Stimulated activated CD4-positive, alpha-beta T cell treated with anti-CD3 and anti-CD28 coated beads, Interleukin-1b, Interleukin-23, amount 100 ng/mL, for 24 hours (primary cell): ENCODE data around the gene PPP2R2D.

Experiments used
- DNase-seq, 4 experiments: peaks; one replicate each; pipeline ENCODE4 v3.0.0-alpha.2; 2020; ENCODE audit warnings: low read depth in 4 of 4, low spot score in 1 of 4

PPP2R2D gene

DNA sequence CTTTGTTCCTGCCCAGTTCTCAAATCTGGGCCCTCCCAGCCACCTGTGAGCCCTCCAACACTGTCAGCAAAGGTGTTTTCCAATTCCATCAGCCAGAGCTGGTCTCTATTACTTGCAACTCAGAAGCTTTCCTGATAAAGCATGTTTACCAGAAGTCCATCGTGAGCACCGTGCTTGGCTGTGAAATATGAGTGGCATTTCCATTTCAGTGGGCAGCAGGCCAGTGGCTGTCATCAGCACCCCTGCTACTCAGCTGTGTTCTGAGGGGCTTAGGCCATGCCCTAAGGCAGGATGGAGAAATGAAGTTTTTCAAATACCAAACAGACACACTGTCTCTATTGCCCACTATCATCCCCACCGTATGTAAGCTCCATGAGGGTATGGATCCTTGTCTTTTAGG is 93.6 kb downstream of the PPP2R2D start:
- no peak for DNase-seq

DNA sequence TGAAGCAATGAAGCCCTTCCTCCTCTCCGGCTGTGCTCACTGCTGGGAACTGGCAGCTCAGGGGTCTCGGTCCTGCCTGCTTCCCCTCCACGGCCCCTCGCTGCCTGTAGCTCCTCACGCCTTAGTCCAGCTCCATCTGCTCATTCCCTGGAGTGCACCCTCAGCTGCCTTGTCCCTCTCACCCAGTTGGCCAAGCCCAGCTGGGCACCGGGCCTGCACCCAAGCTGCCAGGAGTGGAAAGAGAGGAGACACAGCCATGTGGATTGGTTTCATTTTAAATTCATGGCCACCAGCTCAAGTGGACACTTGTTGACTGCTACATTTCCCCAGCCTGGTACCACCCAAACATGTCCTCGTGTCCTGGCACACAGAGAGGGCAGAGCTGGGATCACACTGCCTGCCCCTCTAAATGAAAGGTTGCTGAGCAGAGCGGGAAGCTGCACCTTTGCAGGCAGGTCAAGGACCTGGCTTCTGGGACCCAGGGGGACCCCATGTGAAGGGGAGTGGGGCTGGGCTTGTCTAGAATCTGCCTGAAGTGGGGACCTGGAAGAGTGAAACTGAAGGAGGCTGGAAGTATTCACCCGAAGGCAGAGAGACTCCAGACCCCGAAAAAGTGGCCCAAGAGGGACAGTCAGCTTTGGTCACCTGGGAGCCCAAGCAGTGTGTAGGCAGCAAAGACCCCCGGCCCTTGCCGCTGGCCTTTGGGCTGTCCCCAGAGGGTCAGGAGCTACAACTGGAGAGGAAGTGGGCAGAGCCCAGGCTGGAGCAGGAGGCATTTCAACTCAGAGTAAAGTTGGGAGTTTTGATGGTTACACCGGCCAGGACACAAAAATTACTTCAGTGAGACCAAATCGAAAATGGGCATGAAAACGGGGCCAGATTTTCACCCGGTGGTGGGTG is 95.9 kb downstream of the PPP2R2D start:
- no peak for DNase-seq

DNA sequence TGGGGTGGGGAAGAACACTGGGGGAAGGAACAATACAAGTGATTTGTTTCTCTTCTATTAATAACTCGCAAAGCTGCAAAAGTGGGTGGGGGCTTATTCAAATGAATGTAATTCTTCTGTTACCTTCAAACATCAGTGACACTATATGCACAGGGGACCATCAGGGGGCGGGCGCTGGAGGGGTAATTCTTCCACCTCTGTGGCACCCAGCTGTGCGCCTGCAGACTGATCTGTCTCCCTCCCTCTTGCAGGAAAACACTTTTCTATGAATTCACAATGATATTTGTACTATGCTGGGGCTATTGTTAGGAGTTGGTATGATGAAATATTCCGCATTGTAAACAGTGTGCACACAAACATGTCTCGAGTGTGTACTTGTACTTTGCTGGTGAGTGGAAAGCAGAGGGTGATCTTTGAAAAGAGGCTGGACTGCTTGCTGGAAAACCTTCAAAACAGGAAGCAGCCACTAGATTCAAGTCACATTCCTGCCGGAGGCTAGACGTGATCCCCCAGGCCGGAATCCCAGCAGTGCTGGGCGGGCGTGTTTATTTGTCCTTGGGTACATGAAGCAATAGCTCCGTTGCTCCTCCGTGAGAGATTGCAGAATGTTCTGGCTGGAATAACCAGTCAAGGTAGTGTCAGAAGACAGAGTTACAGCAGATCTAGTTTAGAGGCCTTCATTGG is 96.7 kb downstream of the PPP2R2D start:
- no peak for DNase-seq

DNA sequence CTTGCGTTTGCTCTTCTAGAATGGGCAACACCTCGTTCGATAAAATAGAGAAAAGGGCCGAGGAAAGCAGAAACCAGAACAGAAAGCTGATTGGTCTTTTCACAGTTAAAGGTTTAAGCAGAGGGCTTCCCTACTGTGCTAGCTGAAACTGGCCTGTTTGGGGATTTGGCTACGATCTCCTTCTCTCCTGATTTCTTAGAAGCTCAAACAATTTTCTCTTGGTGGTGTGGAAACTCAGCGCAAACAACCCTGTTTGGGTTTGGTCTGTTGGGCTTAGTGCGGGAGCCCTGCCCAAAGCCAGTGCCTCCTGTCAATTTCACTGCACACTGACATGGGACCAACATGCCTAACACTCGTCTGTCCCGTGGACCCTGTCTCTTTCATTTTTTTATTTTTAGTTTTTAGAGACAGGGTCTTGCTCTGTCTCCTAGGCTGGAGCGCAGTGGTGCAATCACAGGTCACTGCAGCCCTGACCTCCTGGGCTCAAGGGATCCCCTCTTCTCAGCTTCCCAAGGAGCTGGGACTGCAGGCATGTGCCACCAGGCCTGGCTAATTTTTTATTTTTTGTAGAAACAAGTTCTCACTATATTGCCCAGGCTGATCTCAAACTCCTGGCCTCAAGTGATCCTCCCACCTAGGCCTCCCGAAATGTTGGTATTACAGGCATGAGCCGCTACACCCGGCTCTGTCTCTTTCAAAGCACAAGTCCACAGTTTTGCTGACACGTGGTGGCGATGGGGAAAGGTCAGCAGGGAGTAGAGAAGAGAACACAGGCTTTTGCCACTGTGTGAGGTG is 97.4 kb downstream of the PPP2R2D start:
- DNase-seq = no peak

DNA sequence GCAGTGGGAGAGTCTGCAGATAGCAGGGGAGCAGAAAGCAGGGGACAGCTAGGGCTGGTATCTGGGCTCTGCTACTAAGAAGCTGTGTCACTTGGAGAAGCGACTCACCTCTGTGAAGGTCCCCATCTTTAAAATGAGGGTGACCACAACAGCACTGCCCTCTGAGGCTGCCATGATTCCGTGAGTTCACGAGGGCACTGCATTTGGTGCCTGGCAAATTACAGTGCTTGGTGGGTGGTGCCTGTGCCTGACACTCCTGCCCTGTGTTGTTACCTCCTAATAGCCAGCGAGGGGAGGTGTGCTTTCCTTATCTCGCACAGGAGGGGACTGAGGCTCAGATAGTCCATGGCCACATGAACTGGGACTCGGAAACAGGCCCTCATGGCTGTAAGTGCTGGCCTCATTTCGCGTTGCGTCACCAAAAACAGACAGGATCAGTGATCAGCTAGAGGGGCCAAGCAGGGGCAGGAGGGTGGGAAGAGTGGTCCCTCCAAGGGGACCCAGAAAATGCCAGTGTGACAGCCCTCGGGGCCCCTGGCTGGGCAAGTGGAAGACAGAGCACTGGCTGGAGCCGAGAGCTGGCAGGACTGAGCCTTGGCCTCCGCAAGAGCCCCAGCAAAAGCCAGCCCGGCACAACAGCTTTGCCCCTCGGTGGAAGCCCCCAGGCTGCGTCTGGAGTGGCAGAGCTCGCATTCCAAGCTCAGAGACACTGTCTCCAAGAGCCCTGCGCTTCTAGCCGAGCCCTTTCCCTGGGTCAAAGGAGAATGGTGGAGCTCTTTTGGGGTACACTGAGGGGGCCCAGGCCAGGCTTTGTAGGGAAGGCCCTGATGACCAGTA is 98.3 kb downstream of the PPP2R2D start:
- DNase-seq = no peak

DNA sequence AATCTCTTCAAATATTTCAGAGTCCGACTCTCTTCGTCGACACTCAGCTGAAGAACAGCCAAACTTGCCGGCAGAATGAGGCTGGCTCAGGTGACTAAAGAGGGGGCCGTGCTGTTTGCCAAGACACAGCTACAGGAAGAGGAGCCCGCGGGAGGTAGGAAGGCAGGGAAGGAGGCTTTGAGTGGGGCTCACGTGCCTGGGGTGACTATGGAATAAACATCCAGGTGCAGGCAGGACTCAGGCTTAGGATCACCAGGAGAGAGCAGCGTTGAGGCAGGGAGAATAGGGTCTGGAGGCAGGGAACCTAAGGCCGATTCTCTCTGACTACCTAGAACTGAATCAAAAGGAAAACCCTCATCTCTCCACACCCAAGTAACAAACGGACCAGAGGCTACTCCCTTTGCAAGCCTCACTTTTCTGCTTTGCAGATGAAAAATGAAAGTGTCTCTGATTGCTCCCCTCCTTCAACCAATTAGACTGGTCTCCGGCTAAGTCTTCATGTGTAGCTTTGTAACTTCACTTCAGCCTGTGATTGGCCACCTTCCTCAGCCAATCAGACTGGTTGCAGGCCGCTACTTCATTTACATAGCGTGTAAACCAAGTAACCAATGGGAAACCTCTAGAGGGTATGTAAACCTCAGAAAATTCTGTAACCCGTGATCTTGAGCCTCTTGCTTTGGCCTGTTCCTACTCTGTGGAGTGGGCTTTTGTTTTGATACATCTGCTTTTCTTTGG is 100.6 kb downstream of the PPP2R2D start:
- DNase-seq = no peak

DNA sequence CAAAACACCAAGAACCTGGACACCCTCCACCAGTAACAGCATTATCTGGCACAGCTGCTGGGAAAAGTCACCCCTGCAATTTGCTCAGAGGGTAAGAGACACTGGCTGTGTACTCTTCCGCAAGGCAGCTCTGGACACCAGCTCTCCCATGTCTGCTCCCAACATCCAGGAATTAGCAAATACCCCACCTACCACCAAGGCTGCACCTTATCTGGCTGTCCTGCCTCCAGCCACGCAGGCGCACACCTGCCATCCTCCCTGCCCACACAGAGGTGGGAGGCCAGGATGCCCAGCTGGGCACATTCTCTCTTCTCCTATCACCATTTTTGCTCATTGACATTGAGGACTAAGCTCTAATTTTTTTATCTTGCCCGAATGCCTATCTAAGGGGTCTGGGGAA is 101.2 kb downstream of the PPP2R2D start:
- DNase-seq = no peak

DNA sequence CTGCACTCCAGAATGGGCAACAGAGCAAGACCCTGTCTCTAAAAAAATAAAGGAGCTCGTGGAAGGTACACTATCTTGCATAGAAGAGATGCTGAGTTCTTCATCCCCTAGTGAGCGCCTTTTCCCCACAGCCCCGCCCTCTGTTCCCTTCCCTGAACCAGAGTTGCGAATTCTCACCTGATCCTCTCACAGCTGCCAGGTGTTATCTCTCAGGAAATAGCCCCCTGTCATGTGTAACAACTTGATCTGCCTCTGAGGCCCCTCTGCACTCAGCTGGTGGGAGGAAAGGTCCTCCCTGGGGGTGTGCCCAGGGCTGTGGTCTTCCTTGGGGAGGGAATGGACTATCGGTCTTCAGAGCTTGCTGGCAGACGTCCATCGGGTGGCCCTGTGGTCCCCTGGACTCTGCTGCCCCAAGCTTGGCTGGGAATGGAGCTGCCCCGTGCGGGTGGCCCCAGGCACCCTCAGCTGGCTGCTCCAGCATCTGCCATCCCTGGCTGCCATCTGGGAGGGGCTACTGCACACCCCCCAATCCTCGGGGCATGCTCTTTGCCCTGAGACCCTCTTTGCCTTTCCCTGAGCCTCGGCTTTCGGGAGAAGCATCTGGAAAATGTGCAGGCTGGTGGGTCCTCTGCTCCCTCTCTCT is 102.6 kb downstream of the PPP2R2D start:
- DNase-seq = no peak

DNA sequence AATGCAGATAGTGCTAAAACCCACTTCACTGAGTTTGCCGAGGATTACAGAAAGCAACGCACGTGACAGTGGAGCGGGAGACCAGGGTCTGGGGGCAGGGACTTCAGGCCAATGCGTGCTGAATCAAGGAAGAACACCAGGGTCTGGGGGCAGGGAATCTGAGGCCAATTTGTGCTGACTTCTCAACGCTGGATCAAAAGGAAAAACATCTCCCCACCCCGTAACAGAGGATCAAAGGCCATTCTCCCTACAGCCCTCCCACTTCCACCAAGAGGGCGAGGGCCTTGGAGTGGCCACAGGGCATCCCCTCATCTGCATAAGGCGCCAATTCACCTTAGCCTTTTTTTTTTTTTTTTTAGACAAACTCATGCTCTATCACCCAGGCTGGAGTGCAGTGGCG is 103.2 kb downstream of the PPP2R2D start:
- DNase-seq = no peak

DNA sequence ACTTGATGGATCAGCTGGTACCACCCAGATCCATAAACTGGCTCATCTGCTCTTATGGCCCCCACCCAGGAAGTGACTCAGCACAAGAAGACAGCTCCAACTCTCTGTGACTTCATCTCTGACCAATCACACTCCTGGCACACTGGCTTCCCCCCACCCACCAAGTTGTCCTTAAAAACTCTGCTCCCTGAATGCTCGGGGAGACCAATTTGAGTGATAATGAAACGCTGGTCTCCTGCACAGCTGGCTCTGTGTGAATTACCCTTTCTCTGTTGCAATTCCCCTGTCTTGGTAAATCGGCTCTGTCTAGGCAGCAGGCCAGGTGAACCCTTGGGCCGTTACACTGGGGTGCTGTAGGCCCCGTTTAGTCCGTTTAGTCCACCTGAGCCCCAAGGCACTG is 104.3 kb downstream of the PPP2R2D start:
- no peak for DNase-seq

DNA sequence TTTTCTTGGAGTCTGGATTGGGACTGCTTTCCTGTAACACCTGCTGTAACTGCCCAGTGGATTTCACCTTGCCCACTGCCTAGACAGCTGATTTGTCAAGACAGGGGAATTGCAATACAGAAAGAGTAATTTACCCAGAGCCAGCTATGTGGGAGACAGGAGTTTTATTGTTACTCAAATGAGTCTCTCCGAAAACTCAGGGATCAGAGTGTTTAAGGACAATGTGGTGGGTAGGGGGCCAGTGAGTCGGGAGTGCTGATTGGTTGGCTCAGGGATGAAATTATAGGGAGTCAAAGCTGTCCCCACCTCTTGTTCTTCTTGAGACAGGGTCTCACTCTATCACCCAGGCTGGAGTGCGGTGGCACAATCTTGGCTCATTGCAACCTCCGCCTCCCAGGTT is 106.2 kb downstream of the PPP2R2D start:
- no peak for DNase-seq

DNA sequence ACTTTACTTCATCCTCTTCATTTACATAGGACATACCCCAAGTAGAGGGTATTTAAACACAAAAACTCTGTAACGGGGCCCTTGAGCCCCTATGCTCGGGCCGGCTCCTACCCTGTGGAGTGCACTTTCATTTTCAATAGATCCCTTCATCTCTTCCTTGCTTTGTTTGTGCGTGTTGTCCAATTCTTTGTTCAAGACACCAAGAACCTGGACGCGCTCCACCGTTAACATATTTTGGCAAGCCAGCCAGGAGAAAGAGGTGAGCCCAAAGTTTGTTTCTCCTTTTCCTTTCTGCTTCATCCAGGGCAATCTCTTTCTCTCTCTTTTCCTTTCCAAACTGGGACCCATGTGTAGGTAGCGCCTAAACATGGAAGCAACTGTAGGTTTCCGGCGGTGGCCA is 106.9 kb downstream of the PPP2R2D start:
- DNase-seq = no peak
